NCI-H1092 treated with DMSO at 0.1 percent for 48 hours (cell line): ENCODE results near the gene ICA1.

ENCODE experiments used
- DNase-seq: peaks from one replicate; lab custom pipeline; 2025; lab: John Stamatoyannopoulos, UW

The ICA1 gene

GRCh38 chr7:8197994-8198698 is 63.8 kb downstream of the ICA1 start:
- DNase-seq = no peak

DNA sequence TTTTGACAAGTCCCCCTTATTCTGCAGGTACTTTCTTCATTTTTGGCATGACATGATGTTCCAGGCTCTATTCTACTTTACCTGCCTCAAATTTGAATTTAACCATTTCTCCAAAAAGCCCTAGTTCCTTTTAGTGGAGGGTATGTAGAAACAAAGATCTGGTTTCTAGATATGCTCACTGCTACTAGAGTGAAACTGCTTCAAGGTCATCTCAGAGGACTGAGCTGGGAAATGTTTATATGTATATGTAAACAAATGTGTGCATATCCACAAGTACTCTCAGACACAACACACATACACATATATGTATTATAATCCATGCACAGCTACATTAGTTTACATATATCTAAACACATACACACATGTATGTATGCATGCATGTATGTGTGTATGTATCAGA is 69.1 kb downstream of the ICA1 start:
- no peak for DNase-seq

DNA sequence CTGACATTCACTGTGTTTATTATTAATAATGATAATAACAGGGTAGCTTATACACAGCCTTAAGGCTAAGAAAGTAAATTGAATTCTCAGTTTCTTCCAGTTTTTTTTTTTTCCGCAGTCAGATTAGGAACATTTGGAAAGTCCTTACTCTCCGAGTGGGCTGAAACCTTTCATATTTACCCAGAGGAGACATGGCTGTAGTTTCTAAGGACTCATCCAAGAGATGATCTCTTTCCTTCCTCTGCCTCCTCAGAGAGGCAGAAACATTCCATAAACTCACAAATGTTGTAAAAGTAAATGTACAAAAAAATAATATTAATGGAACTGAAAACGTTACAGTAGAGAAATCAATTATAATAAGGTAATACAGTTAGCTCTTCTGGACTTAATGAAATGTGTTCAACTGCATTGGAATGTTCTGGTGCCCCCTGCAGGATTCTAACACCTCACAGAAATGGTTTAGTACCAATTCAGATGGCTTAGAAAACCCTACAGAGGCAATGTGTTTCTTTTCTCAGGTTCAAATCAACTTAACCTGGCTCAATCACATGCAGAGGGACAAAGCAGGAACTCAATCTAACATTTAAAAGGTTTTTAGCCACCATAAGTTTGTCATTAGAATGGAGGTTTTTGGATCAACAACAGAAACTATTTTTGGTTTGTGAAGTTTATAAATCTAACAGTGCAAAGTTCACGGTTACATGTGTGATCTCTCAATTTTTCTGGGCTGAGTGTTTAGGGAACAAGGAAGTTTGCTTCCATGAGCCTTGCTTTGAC is 71.7 kb downstream of the ICA1 start:
- DNase-seq = peak; percentile 80

DNA sequence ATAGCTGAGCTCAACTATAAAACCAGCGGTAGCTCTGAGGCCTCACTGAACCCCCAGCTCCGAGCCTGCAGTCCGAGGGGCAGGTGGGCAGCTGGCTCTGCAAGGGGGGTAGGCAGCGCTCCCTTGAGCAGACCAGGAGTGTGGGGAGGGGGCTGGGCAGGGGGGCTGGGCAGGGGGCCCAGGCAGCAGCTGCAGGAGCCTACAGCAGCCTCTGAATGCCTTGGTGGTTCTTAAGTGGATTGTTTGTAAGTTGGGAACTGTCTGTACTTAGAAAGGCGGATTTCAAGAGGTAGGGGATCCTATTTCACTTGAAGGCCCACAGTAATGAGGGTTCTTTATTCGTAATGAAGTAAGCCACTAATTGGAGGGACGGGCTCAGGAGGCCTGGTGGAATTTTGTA is 72.3 kb downstream of the ICA1 start:
- DNase-seq = peak; percentile 74

GRCh38 chr7:8185926-8186683 is 75.9 kb downstream of the ICA1 start:
- peak; percentile 41 for DNase-seq

GRCh38 chr7:8184221-8184620 is 77.7 kb downstream of the ICA1 start:
- peak; percentile 99 for DNase-seq

GRCh38 chr7:8179486-8179885 is 82.5 kb downstream of the ICA1 start:
- DNase-seq = no peak

DNA sequence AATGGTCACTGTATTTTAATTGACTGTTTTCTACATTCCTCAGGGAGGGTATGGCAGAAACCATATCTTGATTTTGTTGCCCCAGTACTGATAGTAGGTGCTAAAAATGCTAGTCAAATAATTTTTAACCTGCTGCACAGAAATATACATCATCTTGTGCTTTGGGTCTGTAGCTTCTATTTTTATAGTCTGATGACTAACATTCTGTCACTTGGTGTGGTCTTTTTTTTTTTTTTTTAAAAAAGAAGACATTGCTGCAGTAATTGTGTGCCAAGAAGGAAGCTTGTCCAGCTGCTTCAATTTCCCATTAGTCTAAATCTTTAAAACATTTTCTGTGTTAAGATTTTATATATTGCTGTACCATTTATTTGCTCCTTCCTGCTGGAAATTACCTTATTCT is 83.6 kb downstream of the ICA1 start:
- DNase-seq = no peak

- no peak for DNase-seq
Observed at GRCh38 chr7:8177109-8177933, 84.6 kb downstream of the ICA1 start.

GRCh38 chr7:8176370-8177081 is 85.4 kb downstream of the ICA1 start:
- DNase-seq = peak; percentile 59

GRCh38 chr7:8175929-8176369 is 86.0 kb downstream of the ICA1 start:
- DNase-seq = no peak

DNA sequence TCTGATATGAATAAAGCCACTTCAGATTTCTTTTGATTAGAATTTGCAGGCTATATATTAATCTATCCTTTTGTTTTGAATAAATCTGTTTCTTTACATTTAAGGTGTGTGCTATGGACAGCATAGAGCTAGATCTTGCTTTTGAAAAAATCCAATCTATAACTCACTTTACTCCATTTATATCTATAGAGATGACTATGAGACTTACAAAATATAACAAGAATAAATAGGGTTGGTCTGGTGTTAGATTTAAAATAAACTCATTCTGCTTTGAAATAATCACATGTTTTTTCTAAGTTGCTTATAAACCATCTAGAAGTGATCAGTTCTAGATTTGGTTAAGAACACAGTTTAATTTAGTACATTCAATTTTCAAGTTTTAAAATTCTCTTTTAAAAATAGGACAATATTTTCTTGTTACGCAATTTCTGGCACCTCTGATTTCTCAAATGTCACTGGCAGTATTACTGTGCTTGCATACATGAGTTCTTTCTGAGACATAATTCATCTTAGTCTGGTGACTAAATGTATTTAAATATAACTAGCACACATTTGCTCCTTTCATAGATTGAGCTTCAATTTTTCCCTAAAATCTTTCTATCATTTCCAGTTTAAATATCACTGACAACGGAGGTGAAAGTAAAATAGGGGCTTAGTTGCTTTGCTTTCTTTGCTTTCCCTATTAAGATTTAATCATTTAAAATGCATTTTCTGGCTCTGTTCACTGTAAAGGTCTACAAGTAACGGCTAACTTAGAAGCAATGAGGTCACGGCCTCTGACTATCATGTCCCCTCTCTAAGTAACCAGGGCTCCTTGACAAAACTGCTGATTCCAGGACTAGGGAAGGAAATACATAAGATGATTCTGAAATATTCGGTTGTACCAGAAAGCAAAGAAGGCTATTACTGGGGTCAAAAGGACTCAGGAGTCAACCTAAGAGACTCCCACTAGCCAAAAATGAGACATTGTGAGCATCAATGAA is 89.3 kb downstream of the ICA1 start:
- DNase-seq = no peak

GRCh38 chr7:8169171-8169570 is 92.8 kb downstream of the ICA1 start:
- no peak for DNase-seq

DNA sequence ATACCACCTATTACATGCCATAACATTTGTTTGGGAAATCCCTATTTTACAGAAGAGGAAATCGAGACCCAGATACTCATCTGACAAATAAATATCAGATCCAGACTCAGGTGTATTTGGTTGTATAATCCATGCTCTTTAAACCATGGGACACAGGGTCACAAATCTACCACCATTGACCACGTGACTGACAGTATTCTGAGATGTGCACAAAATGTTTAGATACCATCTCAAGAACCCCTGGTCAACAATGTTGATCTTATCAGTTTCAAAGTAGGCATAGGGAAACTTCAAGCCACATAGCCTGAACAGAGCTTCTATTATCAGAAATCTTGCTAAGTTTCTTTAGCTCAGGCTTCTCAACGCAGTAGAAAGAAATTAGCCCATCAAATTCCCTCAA is 93.6 kb downstream of the ICA1 start:
- no peak for DNase-seq

DNA sequence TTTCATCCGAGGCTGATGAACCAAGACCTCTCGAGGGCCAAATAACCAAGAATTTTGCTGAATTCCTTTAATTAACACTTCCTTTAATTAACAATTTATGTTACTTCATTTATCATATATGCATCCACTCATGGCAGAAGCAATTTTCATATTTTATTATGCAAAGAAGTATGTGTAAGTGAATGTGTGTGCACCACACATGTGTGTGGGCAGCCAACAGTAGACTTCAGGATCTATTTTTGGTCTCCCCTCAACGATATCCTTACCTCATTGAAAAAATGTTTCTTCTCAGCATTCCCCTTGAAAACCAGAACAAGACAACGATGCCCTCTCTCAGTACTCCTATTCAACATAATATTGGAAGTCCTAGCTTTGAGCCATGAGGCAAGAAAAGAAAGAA is 96.8 kb downstream of the ICA1 start:
- DNase-seq = no peak

DNA sequence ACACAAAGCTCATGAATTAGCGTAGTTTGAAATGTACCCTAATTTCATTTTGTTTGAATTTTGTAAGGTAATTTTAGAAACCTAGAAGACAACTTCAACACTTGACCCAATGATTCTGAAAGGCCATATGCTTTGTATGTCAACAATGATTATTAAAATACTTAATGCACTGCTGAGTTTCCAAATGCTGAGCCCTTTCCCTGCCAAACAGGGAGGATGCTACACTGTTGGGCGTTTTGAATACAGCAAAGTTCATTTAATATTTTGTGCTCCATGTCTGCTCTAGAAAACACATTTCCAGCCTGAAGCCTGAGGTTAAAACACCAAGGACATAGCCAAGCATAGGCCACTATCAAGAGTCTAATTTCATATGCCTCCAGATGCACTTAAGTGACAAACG is 99.8 kb downstream of the ICA1 start:
- no peak for DNase-seq

GRCh38 chr7:8161364-8161828 is 100.6 kb downstream of the ICA1 start:
- DNase-seq = no peak

DNA sequence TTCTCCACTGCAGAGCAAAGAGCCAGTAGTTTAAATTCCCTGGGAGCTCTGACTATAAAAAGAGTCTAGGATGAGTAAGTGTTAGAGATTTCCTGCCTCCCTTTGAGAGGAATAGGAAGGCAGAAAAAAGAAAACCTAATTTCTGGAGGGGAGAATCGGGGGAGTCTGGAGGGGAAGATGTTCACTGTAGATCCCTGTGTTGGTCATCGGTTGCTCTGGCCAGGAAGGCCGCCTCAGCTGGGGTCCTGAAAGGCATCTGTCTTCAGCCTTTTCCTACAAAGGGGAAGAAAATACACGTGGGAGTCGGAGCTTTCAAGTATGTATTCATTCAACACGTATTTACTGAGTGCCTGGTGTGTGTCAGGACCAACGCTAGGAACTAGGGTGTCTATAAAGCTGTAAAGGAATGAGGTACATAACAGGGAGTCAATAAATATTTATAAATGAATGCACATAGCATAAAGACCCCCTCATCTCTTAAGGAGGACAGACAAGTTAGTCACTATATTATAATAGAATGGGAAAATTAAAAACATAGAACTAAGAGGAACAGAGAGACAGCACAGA is 101.1 kb downstream of the ICA1 start:
- no peak for DNase-seq

DNA sequence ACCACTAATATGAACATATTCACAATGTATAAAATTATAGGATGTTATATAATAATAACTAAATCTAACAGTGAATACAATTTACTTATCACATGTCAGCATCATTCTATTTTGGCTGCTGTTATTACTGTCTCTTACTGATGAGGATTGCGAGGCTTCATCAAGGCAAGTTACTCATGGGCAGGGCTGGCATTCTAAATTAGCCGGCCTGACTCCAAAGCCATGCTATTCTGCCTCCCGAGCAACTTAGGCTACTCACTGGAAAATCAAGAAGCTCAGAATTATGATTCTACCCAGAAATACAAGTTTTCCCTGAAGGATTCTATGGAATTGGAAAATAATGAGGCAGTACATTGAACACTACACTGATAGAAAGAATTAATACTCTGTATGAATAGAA is 101.7 kb downstream of the ICA1 start:
- no peak for DNase-seq

- no peak for DNase-seq
Observed at GRCh38 chr7:8159595-8159994, 102.4 kb downstream of the ICA1 start.
